Activated T-cell treated with anti-CD3 and anti-CD28 coated beads for 48 hours (primary cell): ENCODE results near the gene MAP4.
"Not testable (repeated sequence)": the region's sequence is repeated elsewhere in the genome, so short reads cannot be mapped to it uniquely, and the experiment has no call there.

ENCODE experiments used
- DNase-seq: peaks from one replicate; pipeline ENCODE4 v3.0.0-alpha.2; 2020; ENCODE audit warnings: low read depth

The MAP4 gene

GRCh38 chr3:47846186-47846879 is 169.9 kb downstream of the MAP4 start:
- DNase-seq: no peak

- DNase-seq: no peak
Measured at GRCh38 chr3:47841786-47842349, 174.3 kb downstream of the MAP4 start.

- DNase-seq: no peak
Measured at GRCh38 chr3:47838503-47838902, 177.7 kb downstream of the MAP4 start.

- DNase-seq: no peak
Measured at GRCh38 chr3:47836986-47837385, 179.2 kb downstream of the MAP4 start.

- DNase-seq: not testable (repeated sequence)
Measured at GRCh38 chr3:47829482-47829881, 186.7 kb downstream of the MAP4 start.

GRCh38 chr3:47825590-47825989 is 190.6 kb downstream of the MAP4 start:
- no peak for DNase-seq

GRCh38 chr3:47824541-47825473 is 191.4 kb downstream of the MAP4 start:
- peak; percentile 83 for DNase-seq

GRCh38 chr3:47817609-47818008 is 198.6 kb downstream of the MAP4 start:
- no peak for DNase-seq

- no peak for DNase-seq
Measured at GRCh38 chr3:47813551-47814177, 202.6 kb downstream of the MAP4 start.

GRCh38 chr3:47804577-47804976 is 211.6 kb downstream of the MAP4 start:
- DNase-seq: no peak

- DNase-seq: no peak
Measured at GRCh38 chr3:47803480-47804025, 212.7 kb downstream of the MAP4 start.

- peak; percentile 86 for DNase-seq
Measured at GRCh38 chr3:47802734-47803479, 213.3 kb downstream of the MAP4 start, which contains the start of gene DHX30. Gene DHX30, plus strand, starts transcription at chr3:47803138. Its CDS starts 7,546 bp downstream, at chr3:47810684.
